Occipital lobe (tissue), 2 donors: ENCODE measurements around the gene GPHN. TPM values are rescaled to one million over a fixed set of nuclear protein-coding genes. Genes with fewer than 3 reads are reported as not detected.

ENCODE experiments used
- DNase-seq: peaks from one replicate; lab custom pipeline; 2025; lab: John Stamatoyannopoulos, UW
- total RNA-seq: library from RNA; depleted of rRNA; stranded (reverse); fragments of >200 nt; gene quantifications from one replicate; pipeline ENCODE4 v1.2.3, GENCODE V29; 2014

Gene GPHN
- total RNA-seq, 1 donor from 2014 or later: 110 TPM

- no peak for DNase-seq
Measured at GRCh38 chr14:67218126-67218525, 710.2 kb downstream of the GPHN start.

- DNase-seq: no peak
Measured at GRCh38 chr14:67221248-67221981, 713.5 kb downstream of the GPHN start.

GRCh38 chr14:67221982-67222328 lies 714.0 kb downstream of the GPHN start:
- DNase-seq: no peak

GRCh38 chr14:67225523-67225922 lies 717.6 kb downstream of the GPHN start:
- no peak for DNase-seq

- no peak for DNase-seq
Measured at GRCh38 chr14:67228325-67228984, 720.5 kb downstream of the GPHN start.

Other genes starting within 250 kb of the GPHN start
- gene CCDC196, start 21.8 kb upstream of the GPHN start, total RNA-seq: not detected